Caco-2 (cell line): Measurements from ENCODE around the gene LTBP3. TPM values are rescaled to one million over a fixed set of nuclear protein-coding genes. Genes with fewer than 3 reads are reported as not detected.

ENCODE experiments used
- BruUV-seq: library from RNA; stranded (reverse); fragments of 400-500 nt; replicated peaks from 2 replicates; lab custom pipeline; 2021; lab: Mats Ljungman, UMichigan
- CTCF ChIA-PET: fragments of 300-600 bp; sonication (Branson Sonifier 250); formaldehyde crosslinking; loops from one replicate; lab custom pipeline; 2022; ENCODE audit warnings: antibody characterized with exemption; lab: Charles Lee
- POLR2A ChIA-PET: fragments of 300-600 bp; sonication (Branson Sonifier 250); formaldehyde crosslinking; loops from one replicate; lab custom pipeline; 2022; ENCODE audit warnings: antibody characterized with exemption; lab: Charles Lee
- DNase-seq, 2 experiments: peaks; one replicate each; pipeline versions ENCODE4 v3.0.0 to v3.0.0-alpha.2; 2020 to 2022
- H3K27me3 ChIP-seq: replicated peaks from 2 replicates; pipeline ENCODE4 v1.6.0; 2011; ENCODE audit warnings: low read length; ENCODE audit not compliant: control insufficient read depth, insufficient read depth
- H3K36me3 ChIP-seq: 2 replicates; pipeline ENCODE4 v1.5.1; 2011; ENCODE audit warnings: low read length; ENCODE audit not compliant: control insufficient read depth, insufficient read depth
- H3K4me1 ChIP-seq: fragments of 250-450 bp; sonication (Bioruptor Pico); 2 replicates; pipeline ENCODE4 v1.5.1; 2020; ENCODE audit warnings: mild to moderate bottlenecking
- H3K4me3 ChIP-seq: 2 replicates; pipeline ENCODE4 v1.5.1; 2011; ENCODE audit warnings: low read depth, mild to moderate bottlenecking, control low read depth, low read length
- H3K9me3 ChIP-seq: fragments of 250-450 bp; sonication (Bioruptor Pico); 2 replicates; pipeline ENCODE4 v1.5.1; 2020; ENCODE audit warnings: mild to moderate bottlenecking, moderate library complexity
- H3K27ac Mint-ChIP-seq: one replicate; pipeline ENCODE4 v1.8.0; 2022; ENCODE audit warnings: mixed read lengths; ENCODE audit not compliant: unreplicated experiment
- H3K27me3 Mint-ChIP-seq: one replicate; pipeline ENCODE4 v1.8.0; 2022; ENCODE audit warnings: mixed read lengths; ENCODE audit not compliant: insufficient read depth, unreplicated experiment
- H3K36me3 Mint-ChIP-seq: one replicate; pipeline ENCODE4 v1.8.0; 2022; ENCODE audit warnings: mild to moderate bottlenecking, mixed read lengths; ENCODE audit not compliant: insufficient read depth, unreplicated experiment
- H3K4me1 Mint-ChIP-seq: one replicate; pipeline ENCODE4 v1.8.0; 2022; ENCODE audit warnings: low read depth, mixed read lengths; ENCODE audit not compliant: unreplicated experiment
- H3K4me3 Mint-ChIP-seq: one replicate; pipeline ENCODE4 v1.8.0; 2022; ENCODE audit warnings: mild to moderate bottlenecking, moderate library complexity, mixed read lengths; ENCODE audit not compliant: unreplicated experiment
- H3K9me3 Mint-ChIP-seq: one replicate; pipeline ENCODE4 v1.8.0; 2022; ENCODE audit warnings: mixed read lengths; ENCODE audit not compliant: unreplicated experiment
- CTCF ChIP-seq, 2 experiments: fragments of 200-600 bp in 1 of 2; IDR thresholded peaks; 1 replicate in 1 of 2; 2 replicates in 1 of 2; pipeline versions ENCODE4 v1.5.1 to v1.8.0; 2011 to 2022; ENCODE audit warnings: antibody characterized with exemption in 1 of 2, control low read depth in 1 of 2, inconsistent platforms in 1 of 2, low read depth in 1 of 2, low read length in 1 of 2, mild to moderate bottlenecking in 1 of 2, moderate library complexity in 1 of 2; ENCODE audit not compliant: insufficient read depth in 1 of 2, severe bottlenecking in 1 of 2, unreplicated experiment in 1 of 2
- intact Hi-C: fragments of 100-400 bp; cut with micrococcal nuclease; formaldehyde crosslinking; loops from one replicate; pipeline ENCODE4 v1.10.0; 2022; ENCODE audit not compliant: unreplicated experiment
- total RNA-seq: library from RNA; stranded (reverse); gene quantifications from 2 replicates; pipeline ENCODE4 v1.2.3, GENCODE V29; 2022

Gene LTBP3
- total RNA-seq, 1 experiment from 2014 or later: 91.2 TPM

- Mint-ChIP-seq H3K27me3 (no peaks in the 10 kb centered on the region), H3K36me3 (peaks cover 60% of the 10 kb centered on the region), H3K9me3 (no peaks in the 10 kb centered on the region), H3K4me1 (peaks cover 11% of the 10 kb centered on the region), H3K27ac (peak overlapping the region; percentile 72), H3K4me3 (peak overlapping the region; percentile 98)
- intact Hi-C loops: loop anchor here (1.0 to 2.0 kb wide), 2 partner anchors 19 to 33 kb away; no protein-coding TSS in a partner anchor
- H3K4me3 ChIP-seq: peak overlapping the region; percentile 56
- ChIA-PET CTCF (interaction anchor here (1.1 to 2.1 kb wide), 2 partner anchors 13 to 20 kb away, joined by 3 to 11 read pairs; no protein-coding TSS in a partner anchor), POLR2A (no interaction called here)
- H3K27me3 ChIP-seq: no peaks in the 10 kb centered on the region
- no peaks in the 10 kb centered on the region; the same call in none of the 2 replicates for H3K36me3 ChIP-seq
- DNase-seq: peak; percentile 94
- H3K4me1 ChIP-seq: peaks cover 38% of the 10 kb centered on the region
- no TSS peak for BruUV-seq
- H3K9me3 ChIP-seq: no peaks in the 10 kb centered on the region
- peak; percentile 79 to 93 for TF ChIP-seq CTCF (IDR thresholded peaks at IDR 0.05; ENCODE audit: insufficient read depth in 1 of 2, low read depth in 1 of 2, low read length in 1 of 2, severe bottlenecking in 1 of 2, unreplicated experiment in 1 of 2)
These were observed 16.1 kb upstream of the LTBP3 start for GRCh38 chr11:65574109-65574810.

GRCh38 chr11:65573391-65574079 lies 15.4 kb upstream of the LTBP3 start:
- Mint-ChIP-seq H3K27me3 (no peaks in the 10 kb centered on the region), H3K36me3 (peaks cover 64% of the 10 kb centered on the region), H3K27ac (peak overlapping the region; percentile 72), H3K4me3 (peak overlapping the region; percentile 98), H3K9me3 (no peaks in the 10 kb centered on the region), H3K4me1 (peaks cover 19% of the 10 kb centered on the region)
- H3K36me3 ChIP-seq: no peaks in the 10 kb centered on the region; the same call in none of the 2 replicates
- peaks cover 43% of the 10 kb centered on the region for H3K4me1 ChIP-seq
- peak overlapping the region; percentile 66 for H3K4me3 ChIP-seq
- H3K9me3 ChIP-seq: no peaks in the 10 kb centered on the region
- ChIA-PET POLR2A (interaction anchor here (0.8 kb wide), 1 partner anchor 14 kb away, joined by 3 read pairs; no protein-coding TSS in a partner anchor), CTCF (interaction anchor here (0.6 to 3.5 kb wide), 8 partner anchors 12 to 317 kb away, joined by 3 to 23 read pairs (median 5); partner anchors contain the start of gene CCDC85B)
- TSS peak; percentile 9 for BruUV-seq
- intact Hi-C loops: loop anchor here (1.0 to 2.0 kb wide), 2 partner anchors 19 to 34 kb away; no protein-coding TSS in a partner anchor
- H3K27me3 ChIP-seq: no peaks in the 10 kb centered on the region
- DNase-seq: no peak
- TF ChIP-seq CTCF (IDR thresholded peaks at IDR 0.05; ENCODE audit: insufficient read depth in 1 of 2, low read depth in 1 of 2, low read length in 1 of 2, severe bottlenecking in 1 of 2, unreplicated experiment in 1 of 2): no peak
